GM21367 (cell line): ENCODE measurements around the gene TVP23A.
"Not testable (repeated sequence)": the region's sequence is repeated elsewhere in the genome, so short reads cannot be mapped to it uniquely, and the experiment has no call there.

Experiments used
- ATAC-seq: cut with Tn5 transposase; IDR thresholded peaks from one replicate; pipeline ENCODE4 v1.9.1; 2021; ENCODE audit not compliant: unreplicated experiment

Gene TVP23A

DNA sequence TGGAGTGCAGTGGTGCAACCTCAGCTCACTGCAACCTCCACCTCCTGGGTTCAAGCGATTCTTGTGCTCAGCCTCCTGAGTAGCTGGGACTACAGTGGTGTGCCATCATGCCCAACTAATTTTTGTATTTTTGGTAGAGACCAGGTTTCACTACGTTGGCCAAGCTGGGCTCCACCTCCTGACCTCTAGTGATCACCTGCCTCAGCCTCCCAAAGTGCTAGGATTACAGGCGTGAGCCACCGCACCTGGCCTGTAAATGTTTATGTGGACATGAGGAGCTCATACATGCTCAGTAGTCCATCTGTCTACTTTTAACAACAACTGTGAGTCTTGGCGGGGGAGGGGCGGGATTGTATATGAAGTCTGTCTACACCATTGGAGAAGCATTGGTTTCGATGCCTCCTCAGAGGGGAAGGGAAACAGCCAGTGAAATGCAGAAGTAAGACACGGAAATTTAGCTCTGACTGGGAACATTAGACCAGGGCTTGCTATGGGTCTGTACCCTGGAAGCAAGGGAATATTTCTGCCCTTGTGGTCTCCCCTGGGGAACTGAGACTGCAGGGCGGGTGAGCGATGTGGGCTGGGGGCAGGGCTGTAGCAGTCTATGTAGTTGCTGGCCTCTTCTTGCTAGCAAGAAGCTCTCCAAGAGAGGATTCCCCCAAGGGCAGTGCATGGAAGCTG is 65.6 kb downstream of the TVP23A start:
- ATAC-seq: no peak

DNA sequence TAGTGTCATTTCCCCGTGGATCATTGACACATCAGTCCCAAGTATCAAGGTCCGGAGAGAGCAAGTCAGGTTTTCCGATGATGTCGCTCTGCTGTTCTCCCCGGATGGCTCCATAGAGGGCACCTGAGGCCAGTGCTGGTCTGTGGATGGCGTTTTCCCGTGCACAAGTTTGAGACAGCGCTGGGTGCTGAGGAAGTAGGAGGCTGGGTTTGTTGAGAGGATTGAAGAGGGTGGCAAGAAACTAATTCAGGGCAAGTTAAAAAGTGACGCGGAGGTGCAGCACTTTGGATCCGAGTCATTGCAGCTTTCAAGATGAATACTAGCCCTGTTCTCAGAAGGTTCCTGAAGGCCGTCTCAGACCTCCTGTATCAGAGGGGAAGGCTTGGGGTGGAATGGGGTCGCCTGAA is 67.3 kb downstream of the TVP23A start:
- ATAC-seq: no peak

DNA sequence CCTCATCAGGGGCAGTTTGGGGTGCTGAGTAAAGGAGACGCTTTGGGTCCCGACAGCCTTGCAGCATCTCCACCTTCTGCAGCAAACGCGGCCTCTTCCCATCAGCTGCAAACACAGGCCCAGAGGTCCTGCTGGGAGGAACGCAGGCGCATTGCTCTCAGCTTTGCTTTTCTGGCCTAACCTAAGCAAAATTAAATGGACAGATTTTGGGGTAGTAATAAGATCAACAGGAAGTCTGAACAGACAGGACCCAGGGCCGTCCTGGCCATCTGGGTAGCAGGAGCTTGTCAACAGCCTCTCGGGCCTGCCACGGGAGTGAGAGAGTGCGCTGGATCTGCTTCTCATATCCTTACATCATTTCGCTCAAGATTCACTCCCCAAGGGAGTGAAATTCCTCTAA is 67.8 kb downstream of the TVP23A start:
- ATAC-seq: no peak

DNA sequence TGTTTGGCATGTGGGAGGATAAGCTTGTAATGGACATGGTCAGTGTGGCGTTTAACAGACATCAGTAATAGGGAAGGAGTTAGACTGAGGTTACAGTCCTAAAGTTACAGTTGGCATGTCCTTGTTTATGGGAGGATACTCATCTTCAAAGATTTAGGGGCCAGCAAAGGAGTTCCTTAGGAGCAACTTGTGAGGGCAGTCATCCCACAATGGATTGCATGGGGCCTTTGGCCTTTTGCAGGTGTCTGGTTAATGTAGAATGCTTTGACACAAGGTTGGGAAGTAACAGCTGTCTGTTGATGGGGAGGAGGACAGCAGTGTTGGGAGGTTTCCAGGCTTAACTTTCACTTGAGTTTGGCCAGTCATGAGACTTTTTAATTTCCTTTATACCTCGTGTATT is 72.8 kb downstream of the TVP23A start:
- ATAC-seq: no peak

DNA sequence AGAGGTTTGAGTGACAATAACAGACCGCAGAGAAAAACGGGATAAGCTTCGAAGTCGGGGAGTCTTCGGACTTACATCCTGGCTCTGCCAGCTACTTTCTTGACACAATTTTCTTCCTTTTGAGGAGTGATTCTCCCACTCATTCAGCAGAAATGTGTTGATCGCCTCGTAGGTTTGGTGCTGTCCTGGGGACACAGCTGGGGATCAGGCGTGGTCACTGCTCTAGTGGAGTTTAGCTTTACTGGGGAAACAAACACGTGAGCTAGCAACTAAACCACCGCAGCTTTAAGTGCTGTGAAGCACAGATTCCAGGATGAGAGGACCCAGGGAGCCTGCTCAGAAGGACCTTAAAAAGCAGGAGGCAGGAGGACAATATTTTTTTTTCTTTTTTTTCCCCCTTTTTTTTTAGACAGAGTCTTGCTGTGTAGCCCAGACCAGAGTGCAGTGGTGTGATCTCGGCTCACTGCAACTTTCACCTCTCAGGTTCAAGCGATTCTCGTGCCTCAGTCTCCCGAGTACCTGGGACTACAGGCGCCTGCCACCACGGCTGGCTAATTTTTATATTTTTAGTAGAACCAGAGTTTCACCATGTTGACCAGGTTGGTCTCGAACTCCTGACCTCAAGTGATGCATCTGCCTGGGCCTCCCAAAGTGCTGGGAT is 74.1 kb downstream of the TVP23A start:
- no peak for ATAC-seq

DNA sequence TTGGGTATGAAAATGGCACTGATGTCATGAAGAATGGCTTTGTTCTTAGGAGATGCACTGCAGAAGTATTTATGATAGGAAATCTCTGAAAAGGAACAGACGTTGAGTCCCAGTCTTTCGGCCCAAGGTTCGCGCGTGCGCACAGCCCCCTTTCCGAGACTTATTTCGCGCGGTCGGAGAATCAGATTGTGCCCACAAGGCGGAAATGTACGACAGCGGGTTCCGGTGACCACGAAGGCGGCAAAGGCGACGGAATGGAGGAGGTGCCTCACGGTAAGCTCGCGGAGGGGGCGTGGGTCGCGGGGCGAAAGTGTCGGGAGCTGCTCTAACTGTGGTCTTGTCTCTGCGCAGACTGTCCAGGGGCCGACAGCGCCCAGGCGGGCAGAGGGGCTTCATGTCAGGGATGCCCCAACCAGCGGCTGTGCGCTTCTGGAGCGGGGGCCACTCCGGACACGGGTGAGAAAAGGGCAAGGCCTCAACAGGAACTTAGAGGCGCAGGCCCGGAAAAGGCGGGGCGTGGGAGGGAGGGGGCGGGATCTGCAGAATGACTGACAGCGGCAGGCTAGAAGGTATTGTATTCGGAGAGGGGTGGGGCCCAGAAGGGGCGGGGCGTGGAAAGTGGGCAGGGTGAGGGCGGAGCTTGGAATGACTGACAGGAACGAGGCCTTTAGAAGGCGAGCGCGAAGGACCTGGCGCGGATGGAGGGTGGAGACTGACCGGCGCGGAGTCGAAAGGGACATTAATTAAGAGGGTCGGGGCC is 74.8 kb downstream of the TVP23A start, which contains the start of gene NUBP1:
Gene NUBP1, plus strand, starts transcription at position 233 of the 760 bp plus-strand sequence. Its CDS starts 22 bp downstream, at position 255.
- peak; percentile 74 for ATAC-seq

DNA sequence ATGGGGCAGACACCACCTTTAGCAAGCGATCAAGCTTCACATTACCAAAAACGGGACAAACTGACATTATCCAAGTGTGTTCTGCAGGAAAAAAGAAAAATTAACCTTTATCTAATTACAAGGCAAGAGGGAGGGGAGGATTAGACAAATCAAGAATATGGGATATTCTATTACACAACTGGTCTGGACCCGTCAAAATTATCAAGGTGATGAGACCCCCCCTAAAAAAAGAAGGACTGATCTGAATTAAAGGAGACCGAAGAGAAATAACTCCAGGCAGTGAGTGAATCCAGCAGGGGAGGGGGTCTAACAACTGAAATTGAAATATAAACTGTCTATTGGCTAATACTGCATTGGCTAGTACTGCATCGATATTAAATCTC is 75.4 kb downstream of the TVP23A start:
- no peak for ATAC-seq

DNA sequence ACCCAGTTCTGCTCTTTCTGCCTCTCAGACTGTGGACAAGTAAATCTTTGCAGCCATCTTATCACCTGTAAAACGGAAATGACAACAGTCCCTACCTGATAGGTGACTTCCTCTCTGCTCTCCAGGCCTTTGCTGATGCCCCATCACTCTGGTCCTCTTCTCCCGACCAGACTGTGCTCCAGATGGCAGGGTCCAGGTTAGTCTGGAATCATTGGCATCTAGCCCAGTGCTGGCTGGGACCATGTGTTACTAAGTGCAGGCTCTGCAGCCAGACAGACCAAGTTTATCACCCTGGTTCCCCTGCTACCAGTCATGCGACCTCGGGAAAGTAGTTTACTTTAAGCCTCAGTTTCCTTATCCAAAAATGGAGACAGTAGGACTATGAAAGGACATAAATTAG is 76.8 kb downstream of the TVP23A start:
- ATAC-seq: no peak

DNA sequence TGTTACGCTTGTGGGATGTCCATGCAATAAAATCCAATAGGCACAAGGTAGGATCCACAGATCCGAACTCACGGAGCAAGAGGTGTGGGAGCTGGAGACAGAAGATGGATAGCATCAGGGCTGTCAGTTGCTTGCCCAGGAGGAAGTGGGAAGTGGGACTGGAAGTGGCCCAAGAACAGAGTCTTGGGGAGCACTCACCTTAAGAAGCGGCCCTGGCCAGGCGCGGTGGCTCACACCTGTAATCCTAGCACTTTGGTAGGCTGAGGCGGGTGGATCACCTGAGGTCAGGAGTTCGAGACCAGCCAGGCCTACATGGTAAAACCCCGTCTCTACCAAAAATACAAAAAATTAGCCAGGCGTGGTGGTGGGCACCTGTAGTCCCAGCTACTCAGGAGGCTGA is 77.3 kb downstream of the TVP23A start:
- not testable (repeated sequence) for ATAC-seq

DNA sequence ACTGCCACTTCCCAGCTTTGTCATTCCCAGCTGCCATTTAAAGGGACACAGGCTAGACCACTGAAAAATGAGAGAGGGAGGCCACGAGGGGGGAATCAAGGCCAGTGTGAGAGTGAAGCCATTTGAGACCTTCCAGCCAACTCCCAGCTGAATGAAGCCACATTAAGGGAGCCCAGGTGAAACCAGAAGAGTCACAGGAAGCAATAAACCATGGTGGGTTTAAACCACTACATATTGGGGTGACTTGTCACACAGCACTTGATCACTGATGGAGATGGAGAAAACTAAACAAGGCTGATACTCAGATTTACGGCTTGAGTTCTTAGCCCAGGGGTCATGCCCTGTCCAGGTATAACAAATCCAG is 77.8 kb downstream of the TVP23A start:
- no peak for ATAC-seq

DNA sequence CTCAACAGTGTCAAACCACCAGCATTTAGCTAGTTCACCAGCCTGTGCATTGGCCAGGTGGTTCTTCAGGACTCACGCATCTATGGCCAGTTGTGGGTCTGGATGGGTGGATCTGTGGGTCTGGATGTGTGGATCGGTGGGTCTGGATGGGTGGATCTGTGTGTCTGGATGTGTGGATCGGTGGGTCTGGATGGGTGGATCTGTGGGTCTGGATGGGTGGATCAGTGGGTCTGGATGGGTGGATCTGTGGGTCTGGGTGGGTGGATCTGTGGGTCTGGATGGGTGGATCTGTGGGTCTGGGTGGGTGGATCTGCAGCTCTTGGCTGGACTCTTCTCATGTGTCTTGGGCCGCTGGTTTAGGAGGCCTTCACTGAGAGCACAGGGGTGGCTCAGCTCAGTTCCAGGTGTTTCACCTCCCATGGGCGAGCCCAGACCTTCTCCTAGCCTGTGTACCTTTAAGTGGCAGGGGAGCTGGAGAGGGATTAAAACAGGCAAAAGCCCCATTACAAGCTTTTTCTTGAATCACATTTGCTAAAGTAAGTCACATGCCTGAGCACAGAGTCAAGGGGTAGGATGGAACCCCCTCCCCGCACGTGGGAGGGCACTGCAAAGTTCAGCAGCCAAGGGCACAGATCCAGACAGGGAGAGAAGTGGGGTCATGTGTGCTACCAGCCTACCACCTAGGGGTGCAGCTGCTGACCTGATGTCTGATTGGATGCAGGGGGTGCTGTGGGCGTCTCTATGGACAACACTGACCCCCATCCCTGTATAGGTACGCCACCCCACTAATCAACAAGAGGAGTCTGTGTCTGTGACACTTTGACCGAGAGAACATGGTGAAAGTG is 78.4 kb downstream of the TVP23A start:
- no peak for ATAC-seq

DNA sequence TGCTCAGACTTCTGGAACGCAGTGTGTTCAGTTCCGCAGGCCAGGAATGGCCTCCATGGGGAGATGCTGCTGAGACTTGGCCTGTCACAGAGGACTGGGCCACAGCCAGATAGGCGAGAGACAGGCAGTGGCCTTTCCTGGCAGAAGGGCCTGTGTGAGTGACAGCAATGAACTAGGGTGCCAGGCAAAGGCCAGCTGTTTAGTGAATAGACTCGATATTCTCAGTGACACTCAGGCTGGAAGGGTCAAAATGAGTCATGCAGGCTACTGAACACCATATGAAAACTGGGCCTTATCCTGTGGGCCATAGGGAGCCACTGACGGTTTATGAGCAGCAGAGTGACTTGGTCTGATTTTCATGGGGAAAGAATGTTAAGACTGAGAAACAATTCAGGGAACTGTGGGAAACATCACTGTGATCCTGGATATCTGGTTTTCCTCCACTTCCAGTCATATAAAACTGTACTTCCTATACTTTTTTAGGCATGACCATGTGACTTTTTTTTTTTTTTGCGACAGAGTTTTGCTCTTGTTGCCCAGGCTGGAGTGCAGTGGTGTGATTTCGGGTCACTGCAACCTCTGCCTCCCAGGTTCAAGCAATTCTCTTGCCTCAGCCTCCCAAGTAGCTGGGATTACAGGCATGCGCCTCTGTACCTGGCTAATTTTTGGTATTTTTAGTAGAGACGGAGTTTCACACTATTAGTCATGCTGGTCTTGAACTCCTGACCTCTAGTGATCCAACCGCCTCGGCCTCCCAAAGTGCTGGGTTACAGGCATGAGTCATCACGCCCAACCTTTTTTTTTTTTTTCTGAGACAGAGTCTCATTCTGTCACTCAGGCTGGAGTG is 80.1 kb downstream of the TVP23A start:
- peak; percentile 61 for ATAC-seq

DNA sequence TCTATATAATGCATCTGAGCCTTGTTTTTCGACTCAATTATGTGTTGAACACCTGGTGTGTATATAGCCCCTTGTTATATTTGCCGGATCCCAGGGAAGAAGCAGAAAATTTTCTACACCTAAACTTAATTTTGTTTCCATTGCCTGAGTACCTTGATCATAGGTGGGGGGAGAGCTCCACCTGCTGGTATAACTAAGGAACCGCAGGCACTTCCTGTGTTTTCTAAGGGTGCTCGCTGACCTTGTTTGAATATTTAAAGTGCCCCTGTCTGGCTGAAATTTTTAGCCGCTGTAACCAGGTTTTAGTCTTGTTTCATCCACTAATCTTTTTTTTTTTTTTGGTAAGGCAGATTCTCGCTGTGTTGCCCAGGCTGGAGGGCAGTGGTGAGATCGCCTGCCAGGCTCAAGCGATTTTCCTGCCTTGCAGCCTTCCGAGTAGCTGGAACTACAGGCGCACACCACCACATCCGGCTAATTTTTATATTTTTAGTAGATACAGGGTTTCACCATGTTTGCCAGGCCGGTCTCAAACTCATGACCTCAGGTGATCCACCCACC is 81.4 kb downstream of the TVP23A start:
- no peak for ATAC-seq

DNA sequence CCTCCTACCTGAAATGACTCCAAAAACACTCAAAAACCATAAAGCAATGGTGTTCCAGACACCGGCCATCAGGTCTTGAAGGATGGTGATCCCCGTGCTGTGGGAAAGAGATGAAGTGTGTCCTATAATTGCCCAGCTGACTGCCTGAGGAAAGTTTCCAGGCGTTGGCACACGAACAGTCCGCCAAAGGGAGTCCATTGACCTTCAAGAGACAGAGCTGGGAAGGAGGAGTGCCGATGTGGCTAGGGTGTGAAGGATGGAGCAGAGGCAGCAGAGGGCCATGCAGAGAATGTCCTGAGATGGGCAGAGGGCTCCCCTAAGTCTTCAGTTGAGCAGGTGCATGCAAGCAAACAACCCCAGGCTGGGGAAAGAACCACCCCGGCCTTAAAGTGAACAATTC is 86.8 kb downstream of the TVP23A start:
- no peak for ATAC-seq

DNA sequence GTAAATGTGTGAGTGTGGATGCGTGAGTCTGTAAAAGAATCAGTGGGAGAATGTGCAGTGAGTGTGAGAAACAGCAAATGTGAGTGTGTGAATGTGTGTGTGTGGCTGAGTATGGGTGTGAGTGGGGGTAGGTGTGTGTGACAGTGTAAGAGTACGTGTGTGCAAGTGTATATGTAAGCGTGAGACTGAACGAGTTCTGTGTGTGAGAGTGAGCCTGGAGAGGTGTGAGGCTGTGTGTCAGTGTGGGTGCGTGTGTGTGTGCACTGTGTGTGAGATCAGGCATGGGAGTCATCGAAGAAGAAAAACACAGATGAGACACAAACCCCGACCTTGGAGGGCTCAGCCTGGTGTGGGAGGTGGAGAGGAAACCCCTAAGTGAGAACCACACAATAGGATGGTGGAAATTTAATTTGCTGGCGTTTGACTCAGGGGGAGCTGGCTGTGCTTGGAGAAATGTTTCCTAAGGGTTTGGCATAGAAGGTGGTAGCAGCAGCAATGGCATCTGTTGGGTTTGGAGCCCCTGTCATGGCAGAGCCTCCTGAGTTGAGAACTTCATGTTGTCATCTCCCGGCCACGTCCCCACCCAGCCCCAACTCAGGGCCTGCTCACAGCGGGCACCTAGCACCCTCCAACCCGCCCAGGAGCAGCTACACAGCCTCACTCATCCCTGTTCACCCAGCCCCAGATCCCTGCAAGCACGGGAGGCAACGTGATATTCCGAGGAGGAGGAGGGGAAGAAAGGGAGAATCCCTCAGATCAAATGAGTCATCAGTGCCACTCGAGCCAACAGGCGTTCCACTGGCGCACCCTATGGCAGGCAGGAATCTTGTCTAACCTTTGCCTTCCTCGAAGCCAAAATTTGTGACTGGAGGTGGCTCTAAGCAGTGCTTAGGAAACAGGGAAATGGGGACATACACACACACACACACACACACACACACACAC is 89.2 kb downstream of the TVP23A start:
- ATAC-seq: no peak

DNA sequence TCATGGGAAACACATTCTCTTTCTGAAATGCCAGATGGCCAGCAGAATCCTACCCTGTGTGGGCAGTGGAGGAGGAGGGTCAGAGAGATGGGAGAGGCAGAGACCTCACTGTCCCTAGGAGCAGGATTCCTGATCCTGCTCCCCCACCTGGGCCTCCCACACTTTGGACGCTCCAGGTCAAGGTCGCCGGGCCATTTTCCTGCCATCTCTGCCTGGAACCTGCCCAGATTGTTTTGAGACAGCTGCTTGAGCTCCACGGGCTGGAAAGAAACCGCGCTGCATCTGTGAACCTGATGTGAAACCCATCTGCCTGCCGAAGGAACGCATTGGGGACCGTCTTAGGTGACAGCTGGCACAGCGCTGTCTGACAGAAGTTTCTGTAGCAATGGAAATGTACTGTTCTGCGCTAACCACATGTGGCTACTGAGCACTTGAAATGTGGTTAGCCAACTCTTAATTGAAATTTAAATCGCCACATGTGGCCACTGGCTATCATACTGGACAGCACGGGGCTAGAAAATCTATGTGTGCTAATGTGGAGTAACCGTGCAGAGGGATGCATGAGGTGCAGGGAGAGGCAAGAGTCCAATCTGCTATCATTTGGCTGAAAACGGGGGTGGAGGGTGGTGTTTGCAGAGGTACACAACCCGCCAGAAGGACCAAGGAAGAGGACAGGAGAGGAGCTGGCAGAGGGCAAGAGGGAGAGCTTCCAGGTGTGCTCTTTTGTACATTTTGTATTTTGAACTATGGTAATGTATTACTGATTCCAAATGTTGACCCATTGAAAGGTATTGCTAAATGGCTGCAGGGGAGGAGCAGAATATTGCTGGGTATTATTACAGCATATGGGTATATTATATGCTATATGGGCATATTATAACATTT is 90.3 kb downstream of the TVP23A start:
- ATAC-seq: no peak
